DLD1 (cell line): ENCODE results near the gene IL1RL1.

Experiments used
- in situ Hi-C: cut with HindIII; loops from 2 replicates; pipeline ENCODE4 v1.10.0; 2017; ENCODE audit warnings: low sequenced_read_pairs

IL1RL1 gene

DNA sequence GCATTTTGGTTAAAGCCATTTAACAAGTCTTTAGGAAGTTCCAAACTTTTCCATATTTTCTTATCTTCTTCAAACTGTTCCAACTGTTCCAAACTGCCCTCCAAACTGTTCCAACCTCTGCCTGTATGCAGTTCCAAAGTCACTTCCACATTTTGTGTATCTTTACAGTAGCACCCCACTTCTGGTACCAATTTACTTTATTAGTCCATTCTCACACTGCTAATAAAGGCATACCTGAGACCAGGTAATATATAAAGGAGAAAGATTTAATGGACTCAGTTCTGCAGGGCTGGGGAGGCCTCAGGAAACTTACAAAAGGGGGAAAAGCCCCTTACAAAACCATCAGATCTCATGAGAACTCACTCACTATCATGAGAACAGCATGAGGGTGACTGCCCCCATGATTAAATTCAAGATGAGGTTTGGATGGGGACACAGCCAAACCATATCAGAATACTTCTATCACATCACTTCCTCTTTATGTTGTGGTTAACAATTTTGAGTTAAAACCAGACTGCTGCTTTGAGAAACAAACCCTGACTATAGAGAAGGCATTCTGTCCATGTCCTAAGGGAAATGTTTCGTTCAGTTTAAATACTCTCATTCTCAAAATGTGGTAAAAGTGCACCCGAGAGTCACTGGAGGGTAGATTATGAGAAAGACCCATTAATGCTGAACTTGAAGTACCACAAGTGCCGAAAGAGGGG is 55.2 kb downstream of the IL1RL1 start:
- in situ Hi-C loops = no loop called here

DNA sequence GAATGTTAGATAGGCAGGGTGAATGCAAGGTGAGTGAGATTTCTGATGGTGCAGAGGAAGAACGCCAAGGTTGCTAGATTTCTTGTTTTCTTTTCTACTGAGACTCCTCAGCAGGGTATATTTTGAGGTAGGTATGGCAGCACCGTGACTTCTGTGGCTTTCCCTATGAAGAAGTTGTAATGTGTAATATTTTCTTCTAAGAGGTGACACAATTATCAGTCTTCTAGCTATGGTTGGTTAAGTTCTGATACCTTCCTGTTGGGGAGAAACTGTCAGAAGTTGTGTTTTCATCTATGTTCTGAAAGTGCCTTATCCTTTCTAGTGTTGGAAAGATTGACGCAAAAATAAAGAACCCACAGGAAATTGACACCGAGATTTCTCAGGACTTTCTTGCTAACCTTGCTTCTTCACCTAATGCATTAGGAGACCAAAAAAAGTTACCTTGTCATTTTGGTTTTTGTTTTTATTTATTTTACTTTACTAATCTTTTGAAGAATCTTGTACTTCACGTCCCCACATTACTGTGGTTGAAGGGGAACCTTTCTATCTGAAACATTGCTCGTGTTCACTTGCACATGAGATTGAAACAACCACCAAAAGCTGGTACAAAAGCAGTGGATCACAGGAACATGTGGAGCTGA is 56.1 kb downstream of the IL1RL1 start:
- in situ Hi-C loops = no loop called here

DNA sequence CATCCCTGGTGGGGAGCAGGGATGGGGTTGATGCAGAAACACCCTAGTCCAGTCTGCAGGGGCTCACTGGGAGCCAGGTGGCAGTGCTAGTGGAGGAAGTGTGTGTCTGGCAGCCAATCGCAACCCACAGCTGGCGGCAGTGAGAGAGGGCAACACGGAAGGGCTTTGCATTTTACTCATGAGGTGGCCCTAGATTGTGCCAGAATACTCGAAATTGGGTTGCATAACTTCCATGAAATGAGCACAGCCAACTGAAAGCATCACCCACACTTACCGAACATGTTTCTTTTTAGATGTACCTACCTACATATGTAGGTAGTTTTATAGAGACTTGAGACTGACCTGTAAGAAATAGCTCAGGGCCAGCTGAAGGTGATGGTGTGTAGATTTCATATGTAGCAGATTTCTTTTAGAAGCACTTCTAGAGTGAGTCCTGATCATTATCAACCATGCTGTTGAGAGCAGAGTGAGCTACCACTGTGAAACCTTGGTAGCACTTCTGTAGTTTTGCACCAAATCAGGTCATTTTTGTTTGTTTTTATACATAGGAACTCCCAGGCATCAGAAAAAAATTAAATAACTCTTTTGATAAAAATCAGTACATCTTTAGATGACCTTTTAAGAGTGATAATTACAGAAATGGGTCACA is 57.2 kb downstream of the IL1RL1 start:
- in situ Hi-C loops = no loop called here

DNA sequence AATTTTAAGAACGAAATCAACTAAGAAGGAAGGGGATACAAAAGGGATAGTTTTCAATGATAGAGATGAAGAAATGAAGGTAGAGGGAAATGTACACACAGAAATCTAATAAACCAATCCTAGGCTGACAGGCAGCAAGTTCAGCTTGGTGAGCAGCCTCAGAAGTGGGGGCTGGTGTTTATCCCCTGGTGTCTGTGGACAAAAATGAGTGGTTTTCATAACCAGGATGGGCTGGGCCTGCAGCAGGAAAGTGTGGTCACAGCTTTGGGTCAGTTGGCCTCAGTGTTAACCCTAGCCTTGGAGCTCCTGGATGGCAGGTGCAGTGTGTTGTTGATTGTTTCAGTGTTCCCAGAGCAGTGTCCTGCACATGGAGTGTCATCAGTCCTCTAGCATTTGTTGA is 58.5 kb downstream of the IL1RL1 start:
- in situ Hi-C loops = no loop called here

DNA sequence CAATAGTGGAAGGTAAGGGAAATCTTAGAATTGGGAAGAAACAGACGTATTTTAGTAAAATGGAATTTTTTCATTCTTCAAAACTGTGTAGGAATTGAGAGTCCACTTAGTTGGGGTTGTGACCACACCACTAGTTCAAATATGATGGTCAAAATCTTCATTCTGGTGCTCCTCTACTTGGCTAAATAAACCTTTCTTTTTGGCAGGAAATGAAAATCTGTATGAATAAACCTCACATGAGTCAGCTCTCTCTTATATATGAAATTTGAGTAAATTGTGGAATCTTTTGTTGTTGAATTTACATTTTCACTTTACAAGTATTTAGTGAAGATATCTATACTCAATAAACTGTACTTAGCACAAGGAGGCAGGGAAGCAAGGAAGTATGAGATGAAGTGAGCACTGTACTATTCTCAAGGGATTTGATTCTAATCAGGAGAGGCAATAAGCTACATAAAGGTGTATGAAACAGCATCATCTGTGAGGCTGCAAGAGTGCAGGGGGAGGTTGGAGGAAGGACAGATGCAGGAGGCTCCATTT is 64.8 kb downstream of the IL1RL1 start:
- in situ Hi-C loops = no loop called here

DNA sequence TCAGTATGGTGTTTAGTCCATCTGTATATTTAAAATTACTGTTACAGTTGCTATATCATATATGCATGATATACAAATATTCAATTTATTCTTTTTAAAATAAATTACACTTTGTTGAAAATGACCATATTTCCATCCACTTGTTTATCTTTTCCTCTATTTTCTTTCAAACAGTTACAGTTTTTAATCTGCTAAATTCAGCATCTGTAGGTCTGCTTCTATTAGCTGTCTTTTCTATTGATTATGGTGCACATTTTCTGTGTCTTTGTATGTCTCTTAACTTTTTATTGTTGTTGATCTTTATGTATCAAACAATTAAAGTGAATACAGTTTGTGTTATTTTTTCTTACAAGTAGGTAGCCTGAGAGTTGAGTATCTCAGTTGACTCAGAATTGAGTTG is 72.4 kb downstream of the IL1RL1 start:
- in situ Hi-C loops = no loop called here

DNA sequence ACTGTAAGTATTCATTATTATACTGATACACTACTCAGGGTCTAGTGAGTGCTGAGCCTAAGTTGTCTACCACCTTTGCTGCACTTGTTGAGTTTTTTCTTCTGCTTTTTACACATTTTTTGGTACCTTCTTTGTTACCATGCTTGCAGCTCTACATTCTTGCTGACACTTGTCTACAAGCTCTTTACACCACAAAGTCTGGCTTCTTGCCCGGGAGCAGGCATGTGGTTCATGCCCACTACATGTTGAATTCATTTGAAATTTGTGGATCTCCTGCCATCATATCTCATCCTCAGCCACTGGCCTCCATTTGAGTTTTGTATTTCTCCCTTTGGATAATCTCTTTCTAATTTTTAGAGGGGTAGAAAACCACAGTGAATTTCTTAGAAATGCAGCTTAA is 74.2 kb downstream of the IL1RL1 start:
- in situ Hi-C loops = no loop called here

DNA sequence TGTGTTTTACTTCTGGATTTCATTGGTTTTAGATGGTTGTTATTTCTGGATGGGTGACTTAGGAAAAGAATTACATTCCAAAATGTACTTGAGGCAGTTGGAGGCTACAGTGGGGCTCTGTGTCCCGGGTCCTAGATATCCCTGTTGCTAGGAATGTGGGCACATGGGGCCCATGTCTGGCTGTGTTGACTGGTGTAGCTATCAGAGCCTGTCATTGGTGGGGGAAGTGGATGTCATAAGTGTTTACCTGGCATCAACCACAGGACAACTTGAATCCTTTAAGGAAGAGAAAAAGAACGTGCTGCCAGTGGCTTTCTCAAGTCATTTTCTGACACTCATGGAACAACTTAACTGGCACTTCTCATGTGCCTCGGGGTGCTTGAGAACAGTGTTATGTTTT is 74.6 kb downstream of the IL1RL1 start:
- in situ Hi-C loops = no loop called here

DNA sequence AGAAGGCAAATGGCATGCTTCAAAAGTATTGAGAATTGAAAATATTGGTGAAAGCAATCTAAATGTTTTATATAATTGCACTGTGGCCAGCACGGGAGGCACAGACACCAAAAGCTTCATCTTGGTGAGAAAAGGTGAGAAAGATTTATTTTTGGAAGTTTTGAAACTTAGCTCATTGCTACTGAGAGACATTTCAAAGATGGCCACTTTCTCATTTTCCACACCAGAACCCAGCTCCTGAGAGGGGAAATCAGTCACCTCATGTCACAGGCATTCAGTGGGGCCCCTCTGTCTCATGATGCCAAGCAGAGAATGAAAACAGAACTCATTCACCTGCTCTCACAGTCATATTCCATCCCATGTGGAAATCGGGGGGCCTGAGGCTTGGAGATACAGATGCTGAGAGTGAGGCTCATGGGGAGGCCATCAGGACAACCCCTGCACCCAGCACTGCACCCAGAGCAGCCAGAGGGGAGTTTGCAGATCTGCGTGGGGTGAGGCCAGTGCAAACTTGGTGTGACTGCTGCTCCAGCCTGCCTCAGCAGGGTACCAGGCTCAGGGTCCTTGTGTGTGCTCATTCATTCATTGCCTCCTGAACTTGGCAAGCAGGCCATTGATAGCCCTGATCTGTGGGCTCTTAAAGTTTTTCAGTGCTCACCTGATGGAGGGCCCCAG is 75.6 kb downstream of the IL1RL1 start:
- in situ Hi-C loops = no loop called here

DNA sequence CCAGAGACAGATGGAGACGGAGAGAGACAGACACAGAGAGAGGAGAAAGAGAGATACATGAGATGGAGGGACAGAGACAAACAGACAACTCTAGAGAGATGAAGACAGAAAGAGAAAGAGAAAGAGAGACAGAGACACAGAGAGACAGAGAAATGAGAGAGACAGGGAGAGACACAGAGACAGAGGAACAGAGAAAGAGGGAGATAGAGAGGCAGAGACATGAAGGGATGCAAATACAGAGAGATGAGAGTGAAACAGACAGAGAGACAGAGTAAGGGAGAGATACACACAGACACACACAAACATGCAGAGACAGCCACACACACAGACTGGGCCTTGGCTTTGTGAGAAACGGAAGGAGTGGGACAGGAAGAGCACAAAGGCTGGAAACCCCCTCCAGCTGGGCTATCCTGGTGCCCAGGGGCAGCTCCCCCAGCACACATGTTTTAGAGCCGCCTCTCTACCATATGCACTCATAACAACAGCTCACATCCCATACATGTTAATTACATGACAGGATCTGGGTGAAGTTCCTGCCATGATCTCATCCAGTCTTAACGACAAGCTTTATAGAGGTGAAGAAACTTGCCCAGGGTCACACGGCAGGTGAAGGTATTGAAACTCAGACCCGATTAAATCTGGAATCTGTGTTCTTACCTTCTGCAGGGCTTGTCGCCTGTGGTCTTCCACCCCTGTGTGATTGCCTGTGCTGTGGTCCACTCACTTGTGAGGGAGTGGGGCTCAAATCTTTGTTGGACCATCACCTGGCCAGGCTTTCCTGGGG is 76.6 kb downstream of the IL1RL1 start:
- in situ Hi-C loops = no loop called here

DNA sequence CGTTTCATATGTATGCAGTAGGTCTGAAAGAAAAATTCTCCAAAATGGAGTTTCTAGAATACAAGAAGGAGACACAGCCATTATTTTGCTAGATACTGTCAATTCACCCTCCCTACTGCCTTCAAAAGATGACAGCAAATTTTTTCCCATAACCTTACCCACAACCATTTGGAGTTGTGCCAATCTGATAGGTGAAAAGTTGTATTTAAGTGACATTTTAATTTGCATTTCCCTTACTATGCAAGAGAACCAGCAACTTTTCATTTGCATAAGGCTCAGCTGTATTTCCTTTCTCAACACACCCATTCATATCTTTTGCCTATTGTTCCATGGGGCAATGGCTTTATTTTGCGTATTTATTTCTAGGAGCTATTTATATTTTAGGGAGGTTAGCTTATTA is 80.2 kb downstream of the IL1RL1 start:
- in situ Hi-C loops = no loop called here

DNA sequence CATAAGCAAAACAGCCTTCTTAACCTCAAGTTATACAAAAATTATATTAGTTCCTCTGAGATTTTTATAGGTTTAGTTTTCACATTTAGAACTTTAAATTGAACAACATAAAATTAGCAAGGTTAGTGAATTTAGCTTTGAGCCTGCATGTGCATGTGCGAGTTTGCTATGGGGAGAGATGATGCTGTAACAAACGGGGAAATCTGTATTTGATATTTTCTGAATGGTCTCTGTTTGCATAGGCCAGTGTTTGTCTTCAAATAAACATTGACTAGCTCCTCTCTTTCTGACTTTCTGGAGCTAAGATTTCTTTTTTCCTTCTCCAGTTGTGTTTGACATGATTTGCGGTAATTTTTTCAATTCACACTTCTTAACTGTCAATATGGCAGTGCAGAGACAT is 80.7 kb downstream of the IL1RL1 start:
- in situ Hi-C loops = no loop called here

DNA sequence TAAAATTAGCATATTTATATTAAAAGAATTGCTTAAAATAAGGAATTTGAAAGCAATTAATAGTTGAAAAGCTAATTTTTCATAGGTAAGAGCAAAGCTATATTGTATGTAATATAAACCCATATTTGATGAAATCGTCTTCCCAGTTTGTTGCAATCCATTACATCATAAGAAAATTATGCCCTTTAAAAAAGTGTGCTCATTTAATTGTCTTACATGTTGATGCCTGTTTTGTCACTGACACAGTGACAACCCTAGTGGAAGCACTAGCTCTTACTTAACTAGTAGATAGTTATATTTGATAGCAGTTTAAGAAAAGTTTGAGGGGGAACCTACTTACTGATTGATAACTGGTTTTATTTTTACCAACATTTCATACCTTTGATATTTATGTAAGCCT is 81.6 kb downstream of the IL1RL1 start:
- in situ Hi-C loops = no loop called here

DNA sequence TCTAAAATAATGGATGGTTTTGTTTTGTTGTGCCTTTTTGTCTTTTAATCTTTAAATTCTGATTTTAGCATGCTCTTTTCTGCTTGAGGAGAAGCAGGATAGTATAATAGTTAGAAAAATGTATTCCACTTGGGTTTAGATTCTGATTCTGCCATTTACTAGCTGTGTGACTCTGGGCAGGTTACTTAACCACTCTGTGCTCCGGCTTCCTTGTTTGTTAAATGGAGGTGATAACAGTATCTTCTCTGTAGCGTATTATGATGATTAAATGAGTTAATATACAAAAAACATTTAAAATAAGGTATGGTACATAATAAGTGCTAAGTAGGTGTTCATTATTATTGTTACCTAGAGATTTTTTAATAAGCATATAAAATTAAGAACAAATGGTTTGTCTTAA is 84.6 kb downstream of the IL1RL1 start:
- in situ Hi-C loops = no loop called here

DNA sequence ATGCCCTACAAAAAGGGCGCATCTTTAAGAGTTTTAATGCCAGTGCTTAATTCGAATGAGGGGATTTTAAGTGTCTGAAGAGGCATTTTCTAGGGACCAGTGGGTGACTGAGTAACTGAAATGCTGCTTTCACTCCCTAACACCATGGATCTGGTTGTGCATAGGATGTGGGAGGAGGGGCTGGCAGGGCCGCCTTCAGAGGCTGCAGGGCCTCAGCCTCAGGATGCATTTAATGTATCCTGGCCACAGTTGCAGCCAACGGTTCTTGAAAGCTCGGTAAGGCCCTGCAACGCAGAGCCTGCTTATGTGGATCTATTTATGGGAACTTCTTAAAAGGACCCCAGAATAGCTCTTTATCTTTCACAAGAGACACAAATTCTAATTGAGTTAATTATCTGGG is 85.8 kb downstream of the IL1RL1 start:
- in situ Hi-C loops = no loop called here

DNA sequence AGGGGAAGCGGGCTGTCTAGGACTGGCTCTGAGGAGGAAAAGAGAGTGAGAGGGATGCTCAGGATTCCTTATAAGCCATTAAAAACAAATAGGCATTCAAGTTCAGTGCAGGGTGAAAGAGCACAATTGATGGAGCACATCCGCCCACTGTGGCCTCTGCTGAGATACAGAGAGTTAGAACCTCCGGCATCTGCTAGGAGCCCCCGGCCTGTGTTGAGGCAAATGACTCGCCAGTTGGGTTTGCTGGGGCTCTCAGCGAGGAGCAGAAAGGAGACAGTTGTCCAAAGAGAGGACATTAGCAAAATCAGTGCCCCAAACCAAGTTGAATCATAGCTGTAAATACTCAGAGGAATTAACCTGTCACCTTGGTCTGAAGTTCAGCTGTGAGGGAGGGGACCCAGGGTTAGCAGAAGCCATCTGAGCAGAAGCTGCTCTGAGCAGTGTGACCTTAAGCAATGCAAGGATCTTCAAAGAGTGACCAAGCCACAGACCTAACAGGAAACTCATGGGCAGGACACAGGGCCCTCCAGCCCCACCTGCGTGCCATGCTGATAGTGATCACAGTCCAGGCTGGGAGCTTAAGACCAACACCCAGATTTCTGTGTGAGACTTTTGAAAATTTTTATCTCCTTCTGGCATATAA is 88.3 kb downstream of the IL1RL1 start:
- in situ Hi-C loops = no loop called here

DNA sequence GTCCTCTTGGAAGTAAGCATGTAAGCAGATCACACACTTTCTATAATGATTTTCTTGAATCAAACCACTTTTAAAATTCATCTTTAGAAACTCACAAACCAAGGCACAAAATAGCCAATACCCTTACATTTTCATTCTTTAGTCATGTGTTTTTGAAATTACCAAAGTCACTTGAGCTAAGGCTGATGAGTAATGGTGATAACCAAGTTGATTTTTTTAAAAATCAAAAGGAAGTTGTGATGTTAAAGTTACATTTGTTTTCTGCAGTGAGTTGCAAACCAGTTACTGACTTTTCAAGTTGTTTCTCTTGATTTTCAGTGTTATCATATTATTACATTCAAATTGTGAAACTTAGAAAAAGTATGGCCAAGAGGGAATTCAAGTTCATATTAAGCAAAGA is 90.1 kb downstream of the IL1RL1 start:
- in situ Hi-C loops = no loop called here
